ENCODE measurements around the gene DGKQ. TPM values are rescaled to one million over a fixed set of nuclear protein-coding genes. Genes with fewer than 3 reads are reported as not detected.
"Not testable (repeated sequence)": the region's sequence is repeated elsewhere in the genome, so short reads cannot be mapped to it uniquely, and the experiment has no call there.

The DGKQ gene
- total RNA-seq, 1 experiment from 2014 or later, result 22.0 TPM

- TF ChIP-seq MAX (IDR thresholded peaks at IDR 0.05) (no peak), EZH2 (IDR thresholded peaks at IDR 0.05) (no peak), CTCF (IDR thresholded peaks at IDR 0.05 in 2 of 3, conservative IDR thresholded peaks at IDR 0.05 in 1 of 3; ENCODE audit: borderline replicate concordance in 1 of 3, insufficient read depth in 1 of 3, low read depth in 2 of 3, low read length in 2 of 3) (no peak), ZNF274 (IDR thresholded peaks at IDR 0.05; ENCODE audit: low read depth, low read length) (no peak), YY1 (IDR thresholded peaks at IDR 0.05; ENCODE audit: extremely low read depth, insufficient replicate concordance, low read depth, low read length) (no peak), JUND (IDR thresholded peaks at IDR 0.05) (no peak), SIN3A (IDR thresholded peaks at IDR 0.05; ENCODE audit: low read depth) (no peak), FOSL1 (IDR thresholded peaks at IDR 0.05; ENCODE audit: low read depth) (no peak), CEBPB (IDR thresholded peaks at IDR 0.05; ENCODE audit: low read depth) (no peak), CBX3 (IDR thresholded peaks at IDR 0.05; ENCODE audit: low read depth) (no peak), ELF1 (IDR thresholded peaks at IDR 0.05; ENCODE audit: borderline replicate concordance, low read depth) (no peak), RAD21 (IDR thresholded peaks at IDR 0.05; ENCODE audit: low read depth) (no peak), SP1 (IDR thresholded peaks at IDR 0.05; ENCODE audit: low read depth) (no peak), TCF7L2 (IDR thresholded peaks at IDR 0.05; ENCODE audit: borderline replicate concordance, extremely low read depth, insufficient read depth, insufficient read length) (no peak), EGR1 (IDR thresholded peaks at IDR 0.05; ENCODE audit: low read depth) (no peak)
- TF ChIP-seq, protein P1, sequence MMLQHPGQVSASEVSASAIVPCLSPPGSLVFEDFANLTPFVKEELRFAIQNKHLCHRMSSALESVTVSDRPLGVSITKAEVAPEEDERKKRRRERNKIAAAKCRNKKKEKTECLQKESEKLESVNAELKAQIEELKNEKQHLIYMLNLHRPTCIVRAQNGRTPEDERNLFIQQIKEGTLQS (IDR thresholded peaks at IDR 0.05), result no peak
- POLR2A ChIA-PET, result no interaction called here
- Histone ChIP-seq H3K9me3 (ENCODE audit: control insufficient read depth in 1 of 2, insufficient read depth in 1 of 2, low read depth in 1 of 2, low read length in 2 of 2) (no peaks in the 10 kb centered on the region), H3K4me2 (ENCODE audit: low read length) (no peak overlapping the region), H4K20me1 (ENCODE audit: insufficient read depth) (no peaks in the 10 kb centered on the region), H3K9me2 (ENCODE audit: insufficient read depth) (no peaks in the 10 kb centered on the region), H2AFZ (ENCODE audit: low read depth, low read length, poor library complexity, severe bottlenecking) (no peak overlapping the region), H3K27ac (ENCODE audit: low read depth, low read length) (no peak overlapping the region), H3K79me2 (ENCODE audit: insufficient read depth, low read length) (no peaks in the 10 kb centered on the region), H3K36me3 (ENCODE audit: control insufficient read depth in 1 of 2, insufficient read depth in 2 of 2, low read length in 2 of 2) (no peaks in the 10 kb centered on the region), H3K27me3 (ENCODE audit: insufficient read depth, low read length) (no peaks in the 10 kb centered on the region), H3K9ac (ENCODE audit: low read length) (no peak overlapping the region), H3K4me3 (replicated peaks in 1 of 2; ENCODE audit: low read depth in 1 of 2, low read length in 2 of 2) (no peak overlapping the region), H3K4me1 (ENCODE audit: control insufficient read depth in 1 of 2, insufficient read depth in 2 of 2, low read length in 2 of 2) (peaks cover 0 to 5% of the 10 kb centered on the region in 2 experiments; a peak in 2 of 4 replicates)
- BruUV-seq (replicated peaks), result no TSS peak
- no peak for DNase-seq (ENCODE audit: low read depth, low spot score)
- CTCF ChIA-PET, result no interaction called here
- RAD21 ChIA-PET (ENCODE audit: low non-redundant PET in 1 of 2, low total read pairs in 2 of 2, uncharacterized antibody in 2 of 2, unreplicated experiment in 2 of 2), result no interaction called here
- ATAC-seq, result no peak
- intact Hi-C loops (cut with micrococcal nuclease), result no loop called here
Measured at GRCh38 chr4:978957-979701, 5.8 kb upstream of the DGKQ start.

DNA sequence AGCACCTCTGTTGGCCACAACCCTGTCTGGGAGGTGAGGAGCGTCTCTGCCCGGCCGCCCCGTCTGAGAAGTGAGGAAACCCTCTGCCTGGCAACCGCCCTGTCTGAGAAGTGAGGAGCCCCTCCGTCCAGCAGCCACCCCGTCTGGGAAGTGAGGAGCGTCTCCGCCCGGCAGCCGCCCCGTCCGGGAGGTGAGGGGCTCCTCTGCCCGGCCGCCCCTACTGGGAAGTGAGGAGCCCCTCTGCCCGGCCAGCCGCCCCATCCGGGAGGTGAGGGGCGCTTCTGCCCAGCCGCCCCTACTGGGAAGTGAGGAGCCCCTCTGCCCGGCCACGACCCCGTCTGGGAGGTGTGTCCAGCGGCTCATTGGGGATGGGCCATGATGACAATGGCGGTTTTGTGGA lies 2.6 kb upstream of the DGKQ start:
- BruUV-seq (replicated peaks); H3K36me3 ChIP-seq (ENCODE audit: control insufficient read depth in 1 of 2, insufficient read depth in 2 of 2, low read length in 2 of 2); H3K4me3 ChIP-seq (replicated peaks in 1 of 2; ENCODE audit: low read depth in 1 of 2, low read length in 2 of 2); POLR2A ChIA-PET; DNase-seq (ENCODE audit: low read depth, low spot score); H3K27ac ChIP-seq (ENCODE audit: low read depth, low read length); H3K4me2 ChIP-seq (ENCODE audit: low read length); H3K79me2 ChIP-seq (ENCODE audit: insufficient read depth, low read length); H3K9ac ChIP-seq (ENCODE audit: low read length); H3K27me3 ChIP-seq (ENCODE audit: insufficient read depth, low read length); CTCF ChIA-PET; H3K9me3 ChIP-seq (ENCODE audit: control insufficient read depth in 1 of 2, insufficient read depth in 1 of 2, low read depth in 1 of 2, low read length in 2 of 2); H4K20me1 ChIP-seq (ENCODE audit: insufficient read depth); RAD21 ChIA-PET (ENCODE audit: low non-redundant PET in 1 of 2, low total read pairs in 2 of 2, uncharacterized antibody in 2 of 2, unreplicated experiment in 2 of 2); H3K9me2 ChIP-seq (ENCODE audit: insufficient read depth); intact Hi-C loops (cut with micrococcal nuclease); ATAC-seq; H2AFZ ChIP-seq (ENCODE audit: low read depth, low read length, poor library complexity, severe bottlenecking): not testable (repeated sequence)
- H3K4me1 ChIP-seq (ENCODE audit: control insufficient read depth in 1 of 2, insufficient read depth in 2 of 2, low read length in 2 of 2), result peaks cover 9 to 24% of the 10 kb centered on the region in 2 experiments; a peak in 3 of 4 replicates
